ENCODE results near the gene SWSAP1. TPM values are rescaled to one million over a fixed set of nuclear protein-coding genes. Genes with fewer than 3 reads are reported as not detected.
A peak's percentile ranks its signal among the peaks of the same experiment; 100 is the strongest.
"Not testable (repeated sequence)": the region's sequence is repeated elsewhere in the genome, so short reads cannot be mapped to it uniquely, and the experiment has no call there.

Gene SWSAP1
- total RNA-seq, 2 donors from 2014 or later, result 2.6 to 2.9 TPM

DNA sequence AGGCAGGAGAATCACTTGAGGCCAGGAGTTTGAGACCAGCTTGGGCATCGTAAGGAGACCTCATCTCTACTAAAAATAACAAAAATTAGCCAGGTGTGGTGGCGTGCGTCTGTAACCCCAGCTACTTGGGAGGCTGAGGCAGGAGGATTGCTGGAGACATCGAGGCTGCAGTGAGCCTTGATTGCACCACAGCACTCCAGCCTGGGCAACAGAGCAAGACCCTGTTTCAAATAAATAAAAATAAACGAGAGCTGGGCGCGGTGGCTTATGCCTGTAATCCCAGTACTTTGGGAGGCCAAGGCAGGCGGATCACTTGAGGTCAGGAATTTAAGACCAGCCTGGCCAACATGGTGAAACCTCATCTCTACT lies 34.4 kb upstream of the SWSAP1 start:
- H3K27me3 Mint-ChIP-seq; DNase-seq; H3K9me3 ChIP-seq (ENCODE audit: control insufficient read depth, low read length, poor library complexity, severe bottlenecking); H3K27ac Mint-ChIP-seq; H3K36me3 Mint-ChIP-seq (ENCODE audit: low read depth); ATAC-seq: not testable (repeated sequence)
- Mint-ChIP-seq H3K4me1 (peaks cover 16% of the 10 kb centered on the region), H3K4me3 (peak overlapping the region; percentile 87)

- H3K27ac Mint-ChIP-seq, result no peak overlapping the region
- H3K9me3 ChIP-seq (ENCODE audit: control insufficient read depth, low read length, poor library complexity, severe bottlenecking), result no peaks in the 10 kb centered on the region
- H3K4me3 Mint-ChIP-seq, result no peak overlapping the region
- no peaks in the 10 kb centered on the region for H3K27me3 Mint-ChIP-seq
- H3K4me1 Mint-ChIP-seq, result peaks cover 34% of the 10 kb centered on the region
- H3K36me3 Mint-ChIP-seq (ENCODE audit: low read depth), result no peaks in the 10 kb centered on the region
- no peak for DNase-seq
- ATAC-seq, result no peak
Measured at GRCh38 chr19:11342429-11342828, 32.0 kb upstream of the SWSAP1 start.

DNA sequence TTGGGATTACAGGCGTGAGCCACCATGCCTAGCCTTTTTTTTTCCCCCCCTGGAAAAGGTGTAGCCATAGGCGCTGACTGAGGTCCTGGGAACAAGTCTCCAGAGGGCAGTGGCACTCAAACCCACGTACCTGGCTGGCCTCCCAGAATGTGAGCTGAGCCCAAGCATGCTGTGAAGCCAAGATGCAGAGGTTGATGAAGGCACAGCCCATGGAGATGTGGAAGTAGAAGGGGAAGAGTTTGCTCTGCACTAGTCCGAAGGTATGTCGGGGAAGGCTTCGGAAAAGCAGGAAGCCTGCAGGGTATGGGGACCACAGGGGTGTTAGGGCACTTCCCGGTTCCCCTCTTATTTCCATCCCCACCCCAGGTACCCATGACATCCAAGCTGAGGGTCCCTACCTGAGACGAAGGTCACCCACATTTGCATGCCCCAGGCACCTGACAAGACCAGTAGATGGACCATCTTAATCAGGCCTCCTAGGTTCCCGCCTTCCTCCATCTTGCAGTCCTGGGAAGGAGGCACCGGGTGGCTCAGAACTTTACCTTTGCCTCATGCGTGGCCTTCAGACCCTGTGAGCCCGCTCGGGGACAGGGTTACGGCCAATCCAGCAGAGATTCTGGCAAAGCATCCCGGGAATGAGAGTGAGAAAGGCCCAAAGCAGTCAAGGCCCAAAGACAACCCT lies 29.2 kb upstream of the SWSAP1 start:
- DNase-seq (no peak), ATAC-seq (no peak)
- no peaks in the 10 kb centered on the region for H3K27me3 Mint-ChIP-seq
- H3K4me3 Mint-ChIP-seq, result peak overlapping the region; percentile 97
- peaks cover 4% of the 10 kb centered on the region for H3K36me3 Mint-ChIP-seq (ENCODE audit: low read depth)
- no peaks in the 10 kb centered on the region for H3K9me3 ChIP-seq (ENCODE audit: control insufficient read depth, low read length, poor library complexity, severe bottlenecking)
- peaks cover 27% of the 10 kb centered on the region for H3K4me1 Mint-ChIP-seq
- H3K27ac Mint-ChIP-seq, result peak overlapping the region; percentile 98

DNA sequence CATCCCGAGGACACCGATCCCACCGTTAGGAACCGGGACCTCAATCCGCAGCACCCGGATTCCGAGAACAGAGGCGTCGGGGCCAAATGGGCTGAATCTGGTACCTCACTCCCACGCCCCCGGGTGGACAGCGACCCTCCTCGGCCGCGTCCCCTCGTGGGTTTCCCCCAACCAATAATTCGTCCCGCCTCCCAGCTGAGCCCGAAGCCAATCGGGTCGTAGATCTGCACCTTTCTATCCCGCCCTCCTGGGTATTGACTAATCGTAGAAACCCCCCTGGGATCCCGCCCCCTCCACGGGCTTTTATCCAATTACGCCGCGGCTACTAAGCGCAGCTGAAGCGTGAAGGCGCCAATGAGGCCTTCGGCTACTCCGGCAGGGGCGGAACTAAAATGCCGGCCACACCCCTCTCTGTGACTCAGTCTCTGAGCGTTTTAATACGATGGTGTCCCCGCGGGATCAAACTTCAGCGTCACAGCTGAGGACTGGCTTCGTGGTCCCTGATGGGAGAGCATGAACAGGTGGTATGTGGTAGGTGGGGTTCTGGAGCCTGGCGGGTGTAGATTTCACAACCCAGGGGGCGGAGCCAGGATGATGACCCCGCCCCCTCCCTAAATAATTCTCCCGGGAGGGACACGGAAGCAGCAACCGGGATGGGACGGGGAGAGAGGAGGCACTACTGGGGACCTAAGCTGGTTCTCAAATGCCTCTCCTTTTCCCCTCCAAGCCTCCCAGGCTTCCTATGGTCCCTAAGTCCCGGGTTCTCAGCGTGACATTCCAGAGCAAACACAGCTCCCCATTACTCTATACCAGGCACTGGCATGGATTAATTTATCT lies 28.1 kb upstream of the SWSAP1 start, which contains the start of the genes CCDC159 and TMEM205:
Gene CCDC159, plus strand, starts transcription at position 416 of the 837 bp plus-strand sequence. Its CDS starts 88 bp downstream, at position 504.
Gene TMEM205, minus strand, starts transcription at position 165 of the 837 bp plus-strand sequence. CDS start 649 bp downstream, outside the sequence.
- peak; percentile 97 for ATAC-seq
- H3K27ac Mint-ChIP-seq, result peak within 1 kb of the TSS; percentile 98

GRCh38 chr19:11347546-11348039 lies 26.9 kb upstream of the SWSAP1 start:
- Mint-ChIP-seq H3K4me3 (peak overlapping the region; percentile 97), H3K27ac (peak overlapping the region; percentile 98), H3K36me3 (ENCODE audit: low read depth) (peaks cover 4% of the 10 kb centered on the region)

More for the DNA sequence above, 28.1 kb upstream of the SWSAP1 start, which contains the start of the genes CCDC159 and TMEM205:
- H3K27me3 Mint-ChIP-seq, result no peaks in the 10 kb centered on the region
- DNase-seq, result peak; percentile 92 to 97 (median 95)
- peak within 1 kb of the TSS; percentile 97 for H3K4me3 Mint-ChIP-seq
- H3K36me3 Mint-ChIP-seq (ENCODE audit: low read depth), result peaks cover 4% of the 10 kb centered on the region
- H3K4me1 Mint-ChIP-seq, result peaks cover 27% of the 10 kb centered on the region
- no peaks in the 10 kb centered on the region for H3K9me3 ChIP-seq (ENCODE audit: control insufficient read depth, low read length, poor library complexity, severe bottlenecking)

DNA sequence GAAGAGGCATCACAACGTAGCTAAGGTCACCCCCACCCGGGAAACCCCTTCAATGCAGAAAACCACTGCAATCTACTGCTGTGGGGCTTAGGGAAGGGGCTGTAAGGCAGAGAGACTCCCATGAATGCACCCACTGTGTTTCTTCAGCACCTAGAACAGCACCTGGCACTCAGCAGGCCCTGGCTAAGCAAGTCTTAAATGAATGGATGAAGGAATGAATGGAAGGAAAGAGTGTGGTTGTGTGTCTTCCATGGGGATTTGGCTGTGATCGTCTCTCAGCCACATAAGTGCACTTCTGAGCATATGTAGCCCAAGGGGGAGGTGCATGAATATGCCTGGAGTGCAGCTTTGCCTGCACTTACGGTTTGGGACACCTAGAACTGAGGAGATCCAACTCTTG lies 25.3 kb upstream of the SWSAP1 start:
- no peak for DNase-seq
- H3K36me3 Mint-ChIP-seq (ENCODE audit: low read depth), result peaks cover 4% of the 10 kb centered on the region
- no peak overlapping the region for H3K27ac Mint-ChIP-seq

More at GRCh38 chr19:11347546-11348039, 26.9 kb upstream of the SWSAP1 start:
- no peaks in the 10 kb centered on the region for H3K9me3 ChIP-seq (ENCODE audit: control insufficient read depth, low read length, poor library complexity, severe bottlenecking)
- no peaks in the 10 kb centered on the region for H3K27me3 Mint-ChIP-seq
- peaks cover 27% of the 10 kb centered on the region for H3K4me1 Mint-ChIP-seq
- DNase-seq (no peak), ATAC-seq (no peak)

DNA sequence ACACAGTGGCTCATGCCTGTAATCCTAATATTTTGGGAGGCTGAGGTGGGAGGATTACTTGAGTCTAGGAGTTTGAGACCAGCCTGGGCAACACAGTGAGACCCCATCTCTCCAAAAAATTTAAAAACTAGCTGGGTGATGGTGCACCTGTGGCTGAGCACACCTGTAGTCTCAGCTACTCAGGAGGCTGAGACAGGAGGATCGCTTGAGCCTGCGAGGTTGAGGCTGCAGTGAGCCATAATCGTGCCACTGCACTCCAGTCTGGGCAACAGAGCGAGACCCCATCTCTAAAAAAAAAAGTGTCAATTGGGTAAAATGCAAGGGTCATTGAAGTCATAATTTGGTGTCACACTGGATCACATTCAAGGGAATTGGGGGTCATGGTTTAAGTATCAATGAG lies 20.4 kb upstream of the SWSAP1 start:
- H3K27me3 Mint-ChIP-seq, result peaks cover 10% of the 10 kb centered on the region
- not testable (repeated sequence) for H3K9me3 ChIP-seq (ENCODE audit: control insufficient read depth, low read length, poor library complexity, severe bottlenecking); ATAC-seq; H3K36me3 Mint-ChIP-seq (ENCODE audit: low read depth); H3K27ac Mint-ChIP-seq; DNase-seq
- peak overlapping the region; percentile 86 for H3K4me3 Mint-ChIP-seq
- peaks cover 15% of the 10 kb centered on the region for H3K4me1 Mint-ChIP-seq

More for the DNA sequence above, 25.3 kb upstream of the SWSAP1 start:
- no peaks in the 10 kb centered on the region for H3K27me3 Mint-ChIP-seq
- no peaks in the 10 kb centered on the region for H3K9me3 ChIP-seq (ENCODE audit: control insufficient read depth, low read length, poor library complexity, severe bottlenecking)
- H3K4me1 Mint-ChIP-seq, result peaks cover 27% of the 10 kb centered on the region
- no peak overlapping the region for H3K4me3 Mint-ChIP-seq
- no peak for ATAC-seq

DNA sequence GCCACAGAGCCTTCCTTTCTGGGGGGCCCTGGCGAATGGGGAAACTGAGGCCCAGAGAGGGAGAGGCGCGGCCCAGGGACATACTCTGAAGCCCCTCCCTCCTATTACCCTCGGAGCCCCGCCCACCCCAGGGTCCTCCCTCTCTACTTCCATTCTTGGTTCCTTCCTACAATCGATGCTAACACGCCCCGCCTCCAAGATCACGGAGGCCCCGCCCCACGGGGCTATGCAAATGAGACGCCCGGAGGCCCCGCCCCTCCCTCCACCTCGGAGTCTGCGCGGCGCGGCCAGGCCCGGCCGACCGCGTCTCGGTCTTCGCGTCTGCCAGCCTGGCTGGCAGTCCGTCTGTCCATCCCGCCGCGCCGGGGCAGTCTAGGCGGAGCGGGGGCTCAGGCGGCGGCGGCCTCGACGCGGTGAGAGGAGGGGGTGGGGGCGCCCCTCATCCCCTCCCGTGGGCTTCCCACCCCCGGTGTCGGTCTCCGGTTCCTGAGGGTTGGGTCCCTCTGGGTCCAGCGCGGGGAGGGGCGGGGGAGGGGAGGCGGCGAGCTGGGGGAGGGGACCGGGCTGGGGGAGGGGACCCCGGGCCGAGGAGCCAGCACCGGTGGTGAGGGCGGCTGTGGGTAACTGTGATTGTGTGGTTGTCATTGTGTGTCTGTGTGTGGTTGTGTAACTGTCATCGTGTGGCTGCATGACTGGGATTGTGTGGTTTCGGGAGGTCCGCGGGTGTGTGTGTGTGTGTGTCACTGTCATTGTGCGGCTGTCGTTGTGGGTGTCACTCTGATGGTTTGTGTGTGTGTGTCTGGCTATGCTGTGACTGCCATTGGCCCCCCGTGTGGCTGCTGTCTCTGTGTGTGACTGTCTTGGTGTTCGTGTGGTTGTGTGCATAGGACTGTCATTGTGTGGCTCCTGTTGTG lies 19.0 kb upstream of the SWSAP1 start, which contains the start of gene PLPPR2:
Gene PLPPR2, plus strand, starts transcription at position 273 of the 914 bp plus-strand sequence. CDS start 2,242 bp downstream, outside the sequence.
- H3K27me3 Mint-ChIP-seq, result peaks cover 10% of the 10 kb centered on the region
- peak; percentile 75 to 79 (median 79) for DNase-seq
- H3K27ac Mint-ChIP-seq, result peak within 1 kb of the TSS; percentile 14
- H3K4me1 Mint-ChIP-seq, result peaks cover 17% of the 10 kb centered on the region
- no peaks in the 10 kb centered on the region for H3K36me3 Mint-ChIP-seq (ENCODE audit: low read depth)
- peak within 1 kb of the TSS; percentile 86 for H3K4me3 Mint-ChIP-seq
- no peaks in the 10 kb centered on the region for H3K9me3 ChIP-seq (ENCODE audit: control insufficient read depth, low read length, poor library complexity, severe bottlenecking)
- peak; percentile 99 for ATAC-seq

DNA sequence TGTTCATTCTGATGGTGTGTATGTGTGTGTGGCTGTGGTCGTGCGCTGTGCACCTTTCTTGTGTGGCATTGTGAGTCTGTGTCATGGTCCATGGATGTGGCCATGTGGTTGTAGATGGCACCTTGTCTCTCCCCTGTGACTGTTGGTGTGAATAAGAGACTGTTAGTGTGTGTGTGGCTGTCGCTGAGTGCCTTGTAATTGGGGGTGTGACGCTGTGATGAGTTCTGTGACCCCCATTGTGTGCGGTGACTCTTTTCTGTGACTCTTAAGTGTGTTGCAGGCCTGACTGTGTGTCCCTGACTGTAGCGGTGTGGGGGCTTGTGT lies 18.4 kb upstream of the SWSAP1 start:
- peak overlapping the region; percentile 86 for H3K4me3 Mint-ChIP-seq
- peak overlapping the region; percentile 14 for H3K27ac Mint-ChIP-seq
- H3K9me3 ChIP-seq (ENCODE audit: control insufficient read depth, low read length, poor library complexity, severe bottlenecking), result no peaks in the 10 kb centered on the region
- no peak for ATAC-seq
- no peaks in the 10 kb centered on the region for H3K36me3 Mint-ChIP-seq (ENCODE audit: low read depth)
- peaks cover 17% of the 10 kb centered on the region for H3K4me1 Mint-ChIP-seq
- DNase-seq, result no peak
- peaks cover 10% of the 10 kb centered on the region for H3K27me3 Mint-ChIP-seq

DNA sequence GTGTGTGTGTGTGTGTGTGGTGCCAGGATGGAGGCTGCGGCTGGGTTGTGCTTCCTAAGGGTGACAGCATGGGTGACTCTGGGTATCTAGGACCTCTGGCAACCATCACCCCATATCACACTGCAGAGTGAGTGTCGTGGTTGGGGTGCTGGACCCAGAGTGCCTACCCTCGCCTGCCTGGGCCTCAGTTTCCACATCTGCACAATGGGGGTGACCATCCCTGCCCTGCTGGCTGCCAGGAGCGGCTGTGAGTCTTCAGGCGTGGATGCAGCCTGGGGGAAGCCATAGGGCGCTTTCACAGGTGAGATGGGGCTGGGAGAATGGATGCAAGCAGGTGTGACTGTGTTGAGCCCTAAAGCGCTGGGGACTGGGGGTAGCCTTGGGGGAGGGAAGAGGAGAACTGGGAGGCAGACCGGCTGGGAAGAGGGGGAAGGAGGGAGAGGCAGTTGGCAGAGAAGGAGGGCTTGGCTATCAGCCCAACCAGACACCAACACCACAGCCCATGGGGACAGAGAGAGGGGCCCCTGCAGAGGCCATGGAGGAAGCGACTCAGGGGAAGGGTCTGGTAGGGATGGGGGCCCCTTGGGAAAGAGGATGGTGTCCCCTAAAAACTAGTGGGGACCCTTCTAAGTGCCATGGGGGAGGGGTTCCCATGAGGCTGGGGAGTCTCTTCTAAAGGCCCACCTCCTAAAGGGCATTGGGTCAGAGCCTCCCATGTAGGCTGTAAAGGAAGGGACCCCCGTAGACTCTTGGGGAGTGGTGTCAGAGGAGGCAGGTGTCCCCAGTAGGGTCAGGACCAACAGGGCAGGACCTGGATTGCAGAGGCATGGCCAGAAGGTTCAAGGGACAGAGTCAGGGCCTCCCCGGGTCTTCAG lies 17.6 kb upstream of the SWSAP1 start:
- peak overlapping the region; percentile 19 for H3K4me3 Mint-ChIP-seq
- ATAC-seq, result no peak

DNA sequence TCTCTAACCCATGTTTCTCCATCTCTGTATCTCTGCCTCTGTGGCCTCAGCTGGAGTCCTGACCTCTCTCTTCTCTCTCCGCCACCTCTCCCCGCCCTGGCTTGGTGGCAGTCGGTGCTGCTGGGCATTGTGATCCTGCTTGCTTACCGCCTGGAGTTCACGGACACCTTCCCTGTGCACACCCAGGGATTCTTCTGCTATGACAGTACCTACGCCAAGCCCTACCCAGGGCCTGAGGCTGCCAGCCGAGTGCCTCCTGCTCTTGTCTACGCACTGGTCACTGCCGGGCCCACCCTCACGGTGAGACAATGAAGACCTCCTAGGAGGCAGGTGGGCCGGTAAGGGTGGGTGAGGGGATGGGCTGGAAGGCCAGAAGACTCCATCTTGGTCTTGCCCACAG lies 15.0 kb upstream of the SWSAP1 start:
- ATAC-seq, result no peak
- H3K9me3 ChIP-seq (ENCODE audit: control insufficient read depth, low read length, poor library complexity, severe bottlenecking), result no peaks in the 10 kb centered on the region
- Mint-ChIP-seq H3K4me1 (peaks cover 17% of the 10 kb centered on the region), H3K27ac (no peak overlapping the region), H3K4me3 (no peak overlapping the region), H3K27me3 (peaks cover 10% of the 10 kb centered on the region), H3K36me3 (ENCODE audit: low read depth) (no peaks in the 10 kb centered on the region)
- no peak for DNase-seq

More for the DNA sequence above, 17.6 kb upstream of the SWSAP1 start:
- H3K4me1 Mint-ChIP-seq, result peaks cover 17% of the 10 kb centered on the region
- no peaks in the 10 kb centered on the region for H3K36me3 Mint-ChIP-seq (ENCODE audit: low read depth)
- no peak for DNase-seq
- peaks cover 10% of the 10 kb centered on the region for H3K27me3 Mint-ChIP-seq
- H3K9me3 ChIP-seq (ENCODE audit: control insufficient read depth, low read length, poor library complexity, severe bottlenecking), result no peaks in the 10 kb centered on the region
- H3K27ac Mint-ChIP-seq, result no peak overlapping the region
